Thyroid gland (tissue), 4 donors: ENCODE measurements around the gene SZRD1.
"Not testable (repeated sequence)": the region's sequence is repeated elsewhere in the genome, so short reads cannot be mapped to it uniquely, and the experiment has no call there.

ENCODE experiments used
- CTCF ChIP-seq, 6 experiments: fragments of 200-600 bp in 3 of 6; fragments of 450-650 bp in 3 of 6; sonication (generic) in 3 of 6; IDR thresholded peaks; one replicate each; pipeline ENCODE4 v1.5.1; 2016 to 2019; ENCODE audit warnings: antibody characterized with exemption in 6 of 6, mild to moderate bottlenecking in 2 of 6, inconsistent platforms in 1 of 6, moderate library complexity in 1 of 6
- POLR2A ChIP-seq, 2 donors: fragments of 450-650 bp; IDR thresholded peaks; one replicate each; pipeline ENCODE4 v1.6.1; 2017; ENCODE audit warnings: antibody characterized with exemption in 2 of 2, mild to moderate bottlenecking in 2 of 2, moderate library complexity in 1 of 2

- TF ChIP-seq POLR2A, CTCF (IDR thresholded peaks at IDR 0.05): not testable (repeated sequence)
These were observed 1.9 kb upstream of the SZRD1 start for GRCh38 chr1:16365146-16365498.
